GM21576 (cell line): ENCODE measurements around the gene MAP4.
"Not testable (repeated sequence)": the region's sequence is repeated elsewhere in the genome, so short reads cannot be mapped to it uniquely, and the experiment has no call there.

Source experiments
- ATAC-seq: cut with Tn5 transposase; IDR thresholded peaks from one replicate; pipeline ENCODE4 v1.9.1; 2021; ENCODE audit warnings: mild to moderate bottlenecking, moderate library complexity; ENCODE audit not compliant: unreplicated experiment

MAP4 gene

GRCh38 chr3:48018841-48019240 is 2.6 kb upstream of the MAP4 start:
- no peak for ATAC-seq

DNA sequence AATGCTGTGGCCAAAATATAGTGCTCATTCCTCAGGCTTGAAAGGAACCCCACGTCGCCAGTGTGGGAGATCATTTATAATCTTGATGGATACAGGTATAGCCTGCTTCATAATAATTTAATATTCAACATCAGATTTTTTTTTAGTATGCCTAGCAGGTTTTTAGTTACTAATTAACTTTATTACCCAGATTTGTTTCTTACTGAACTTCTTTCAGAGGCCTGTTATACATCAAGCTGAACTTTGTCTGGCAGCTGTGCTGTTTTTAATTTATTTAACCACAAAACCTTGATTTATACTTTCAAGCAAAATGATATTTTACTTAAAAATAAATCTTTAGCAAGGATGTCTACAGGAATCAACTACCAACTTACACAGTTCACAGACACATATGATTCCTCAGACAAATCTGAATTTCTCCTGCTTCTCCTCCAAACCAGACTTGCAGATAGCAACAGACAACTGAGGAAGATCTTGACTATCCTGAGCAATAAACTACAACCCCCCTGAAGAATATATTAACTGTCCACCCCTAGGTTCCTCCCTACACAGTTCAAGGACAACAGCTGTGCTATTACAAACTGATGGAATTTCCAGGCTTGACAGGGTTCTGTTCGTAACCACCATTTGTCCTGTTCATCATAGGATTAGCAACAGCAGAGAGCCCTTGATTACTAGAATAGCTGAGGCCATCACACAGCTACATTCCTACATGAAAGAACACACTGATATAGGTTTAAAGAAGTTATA is 610 bp downstream of the MAP4 start:
- no peak for ATAC-seq

DNA sequence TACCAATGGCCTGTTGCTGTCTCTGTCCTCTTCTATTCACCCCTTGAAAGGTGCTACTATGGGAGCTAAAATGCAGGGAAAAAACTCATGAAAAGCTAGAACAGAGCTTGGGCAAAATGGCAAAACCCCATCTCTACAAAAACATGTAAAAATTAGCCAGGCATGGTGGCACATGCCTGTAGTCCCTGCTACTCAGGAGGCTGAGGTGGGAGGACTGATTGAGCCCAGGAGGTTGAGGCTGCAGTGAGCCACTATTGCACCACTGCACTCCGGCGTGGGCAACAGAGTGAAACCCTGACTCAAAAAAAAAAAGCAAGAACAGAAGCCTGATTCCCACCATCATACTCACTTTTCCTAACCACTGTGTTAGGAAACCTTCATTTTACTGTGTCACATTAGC is 1.9 kb downstream of the MAP4 start:
- no peak for ATAC-seq

DNA sequence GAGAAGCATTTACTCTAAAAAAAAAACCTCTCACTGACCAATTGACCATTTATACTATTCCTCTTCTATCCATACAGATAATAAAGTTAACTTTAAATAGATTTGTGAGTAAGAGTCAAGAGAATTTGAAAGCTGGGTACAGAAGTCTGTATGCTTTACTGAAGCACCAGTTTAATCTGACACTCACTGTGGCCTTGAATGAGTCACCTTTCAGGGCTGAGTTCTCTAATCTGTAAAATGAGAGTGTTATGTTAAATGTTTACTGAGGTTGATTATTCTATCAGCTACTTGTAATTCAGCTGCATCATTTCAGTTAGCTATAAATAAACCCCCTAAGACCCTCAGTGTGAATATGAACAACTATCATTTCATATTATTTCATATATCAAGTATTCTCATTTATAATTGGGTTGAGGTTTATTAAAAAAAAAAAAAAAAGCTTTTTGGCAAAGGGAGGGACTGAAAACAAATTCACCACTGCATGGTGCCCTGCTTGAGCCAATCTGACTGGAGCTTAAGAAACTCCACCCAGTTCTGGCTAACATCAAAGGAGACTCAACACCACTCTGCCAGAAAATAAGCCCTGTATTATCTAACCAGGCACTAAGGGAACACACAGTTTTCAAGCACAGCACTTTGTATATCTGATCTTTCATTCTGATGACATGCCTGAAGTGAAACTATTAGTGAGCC is 2.8 kb downstream of the MAP4 start:
- ATAC-seq = no peak

- ATAC-seq = no peak
Measured at GRCh38 chr3:48012659-48013058, 3.6 kb downstream of the MAP4 start.

- ATAC-seq = not testable (repeated sequence)
Measured at GRCh38 chr3:48008066-48008465, 8.2 kb downstream of the MAP4 start.

DNA sequence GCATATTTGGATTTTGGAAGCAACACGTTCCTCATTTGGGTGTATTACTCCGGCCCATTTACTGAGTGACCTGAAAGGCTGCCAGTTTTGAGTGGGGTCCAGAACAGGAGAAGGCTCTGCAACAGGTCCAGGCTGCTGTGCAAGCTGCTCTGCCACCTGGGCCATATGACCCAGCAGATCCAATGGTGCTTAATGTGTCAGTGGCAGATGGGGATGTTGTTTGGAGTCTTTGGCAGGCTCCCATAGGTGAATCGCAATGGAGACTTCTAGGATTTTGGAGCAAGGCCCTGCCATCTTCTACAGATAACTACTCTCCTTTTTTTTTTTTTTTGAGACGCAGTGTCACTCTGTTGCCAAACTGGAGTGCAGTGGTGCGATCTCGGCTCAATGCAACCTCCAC is 8.9 kb downstream of the MAP4 start:
- ATAC-seq = not testable (repeated sequence)

DNA sequence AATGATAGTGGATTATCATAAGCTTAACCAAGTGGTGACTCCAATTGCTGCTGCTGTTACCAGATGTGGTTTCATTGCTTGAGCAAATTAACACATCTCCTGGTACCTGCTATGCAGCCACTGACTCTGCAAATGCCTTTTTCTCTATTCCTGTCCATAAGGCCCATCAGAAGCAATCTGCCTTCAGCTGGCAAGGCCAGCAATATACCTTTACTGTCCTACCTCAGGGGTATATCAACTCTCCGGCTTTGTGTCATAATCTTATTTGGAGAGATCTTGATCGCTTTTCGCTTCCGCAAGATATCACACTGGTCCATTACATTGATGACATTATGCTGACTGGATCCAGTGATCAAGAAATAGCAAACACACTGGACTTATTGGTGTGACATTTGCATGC is 9.4 kb downstream of the MAP4 start:
- ATAC-seq = not testable (repeated sequence)

DNA sequence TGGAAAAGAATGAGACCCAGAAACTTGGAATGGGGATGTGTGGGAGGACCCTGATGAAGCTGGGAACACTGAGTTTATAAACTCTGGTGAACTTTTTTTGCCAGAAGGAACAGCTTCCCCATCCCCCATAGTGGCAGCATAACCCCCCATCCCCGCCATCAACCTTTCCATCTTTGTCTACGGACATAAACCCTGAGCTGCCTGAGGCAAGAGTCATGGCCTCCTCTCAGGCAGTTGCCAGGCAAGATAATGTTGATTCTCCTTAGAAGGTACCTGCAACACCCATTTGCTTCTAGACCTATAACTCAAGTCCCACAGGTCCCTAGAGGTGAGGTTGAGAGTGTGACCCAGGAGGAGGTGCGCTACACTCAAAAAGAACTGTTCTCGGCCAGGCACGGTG is 11.5 kb downstream of the MAP4 start:
- no peak for ATAC-seq

DNA sequence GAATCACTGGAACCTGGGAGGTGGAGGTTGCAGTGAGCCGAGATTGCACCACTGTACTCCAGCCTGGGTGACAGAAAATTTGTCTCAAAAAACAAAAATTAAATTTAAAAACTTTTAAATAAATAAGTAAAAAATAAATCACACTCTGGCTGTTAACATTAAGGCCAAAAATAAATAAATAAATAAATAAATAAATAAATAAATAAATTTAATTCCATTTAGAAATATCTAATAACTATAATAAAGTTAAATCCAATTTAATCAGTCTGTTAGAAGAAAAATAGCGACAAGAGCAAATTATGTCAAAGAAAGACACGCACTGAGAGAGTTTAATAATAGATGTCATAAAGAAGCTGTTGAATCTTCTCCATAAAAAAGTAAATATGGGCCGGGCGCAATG is 13.4 kb downstream of the MAP4 start:
- no peak for ATAC-seq

GRCh38 chr3:48001991-48002390 is 14.2 kb downstream of the MAP4 start:
- no peak for ATAC-seq

DNA sequence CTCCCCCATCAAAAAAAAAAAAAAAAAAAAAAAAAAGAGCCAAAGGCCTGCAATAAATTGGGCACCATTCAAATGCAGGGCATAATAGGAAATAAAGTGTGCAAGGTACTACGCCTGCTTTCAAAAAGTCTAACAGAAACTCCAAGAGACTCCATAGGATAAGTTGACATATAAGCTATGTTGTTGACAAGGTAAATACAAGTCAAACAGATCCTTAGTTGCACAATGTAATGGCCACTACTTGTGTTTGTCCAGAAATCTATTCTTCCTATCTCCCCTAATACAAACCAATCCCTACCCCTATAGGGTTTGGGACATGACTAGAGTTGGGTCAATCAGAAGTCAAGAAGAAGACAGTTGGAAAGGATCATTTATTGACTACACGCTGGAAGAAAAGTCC is 16.0 kb downstream of the MAP4 start:
- no peak for ATAC-seq

DNA sequence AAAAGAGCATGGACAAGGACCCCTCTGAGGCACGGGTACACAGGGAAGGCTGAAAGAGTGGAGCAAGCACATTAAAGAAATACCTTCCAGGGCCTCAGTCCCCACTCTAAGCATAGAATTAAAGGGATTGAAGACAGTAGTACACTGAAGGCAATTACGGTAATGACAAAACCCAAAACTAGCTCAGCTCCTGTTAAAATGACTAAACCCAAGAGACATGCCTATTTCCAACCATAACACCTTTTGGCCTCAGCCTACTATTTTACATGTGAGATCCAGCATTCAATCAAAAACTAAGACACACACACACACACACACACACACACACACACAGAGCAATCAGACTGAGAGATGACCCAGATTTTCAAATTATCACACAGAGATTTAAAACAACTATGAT is 19.8 kb downstream of the MAP4 start:
- no peak for ATAC-seq

- ATAC-seq = no peak
Measured at GRCh38 chr3:47994180-47994579, 22.0 kb downstream of the MAP4 start.

DNA sequence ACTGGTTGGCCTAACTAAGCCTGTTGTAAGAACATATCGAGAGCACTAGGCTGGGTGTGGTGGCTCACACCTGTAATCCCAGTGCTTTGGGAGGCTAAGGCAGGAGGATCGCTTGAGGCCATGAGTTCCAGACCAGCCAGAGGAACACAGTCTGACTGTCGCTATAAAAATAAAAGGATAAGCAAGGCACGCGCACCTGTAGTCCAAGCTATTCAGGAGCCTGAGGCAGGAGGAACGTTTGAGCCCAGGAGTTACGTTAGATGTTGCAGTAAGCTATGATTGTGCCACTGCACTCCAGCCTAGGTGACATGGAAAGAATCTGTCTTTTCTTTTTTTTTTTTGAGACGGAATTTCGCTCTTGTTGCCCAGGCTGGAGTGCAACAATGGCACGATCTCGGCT is 24.9 kb downstream of the MAP4 start:
- ATAC-seq = no peak

DNA sequence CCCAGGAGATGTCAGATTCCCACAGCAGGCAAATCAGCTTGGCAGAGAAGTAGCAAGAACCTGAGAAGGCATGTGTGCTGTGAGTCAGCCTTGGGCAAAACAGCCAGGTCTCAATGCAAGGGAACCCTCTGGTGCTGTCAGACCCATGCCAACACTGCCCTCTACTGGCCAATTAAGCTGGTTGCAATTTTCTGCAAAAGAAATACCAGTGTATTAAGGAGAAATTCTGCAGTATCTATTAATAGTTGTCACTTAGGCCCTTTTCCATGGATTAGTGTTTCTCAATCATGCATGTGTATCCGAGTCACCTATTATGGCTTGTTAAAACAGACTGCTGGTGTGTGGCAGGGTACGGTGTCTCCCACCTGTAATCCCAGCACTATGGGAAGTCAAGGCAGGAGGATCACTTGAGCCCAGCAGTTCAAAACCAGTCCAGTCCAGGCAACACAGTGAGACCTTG is 26.2 kb downstream of the MAP4 start:
- no peak for ATAC-seq

DNA sequence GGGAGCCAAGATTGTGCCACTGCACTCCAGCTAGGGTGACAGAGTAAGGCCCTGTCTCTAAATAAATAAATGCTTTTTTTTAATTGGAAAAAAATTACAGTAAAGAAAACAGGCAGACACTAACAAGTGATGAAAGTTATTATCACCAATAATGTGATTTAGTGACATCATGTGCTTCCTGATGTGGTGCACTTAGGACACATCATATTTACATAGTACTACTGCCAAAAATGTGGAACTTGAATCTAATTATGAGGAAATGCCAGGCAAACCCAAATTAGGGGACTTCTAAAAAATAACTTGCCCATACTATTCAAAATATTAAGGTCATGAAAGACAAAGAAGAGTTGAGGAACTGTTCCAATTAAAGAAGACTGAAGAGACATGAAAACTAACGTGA is 30.8 kb downstream of the MAP4 start:
- ATAC-seq = no peak

DNA sequence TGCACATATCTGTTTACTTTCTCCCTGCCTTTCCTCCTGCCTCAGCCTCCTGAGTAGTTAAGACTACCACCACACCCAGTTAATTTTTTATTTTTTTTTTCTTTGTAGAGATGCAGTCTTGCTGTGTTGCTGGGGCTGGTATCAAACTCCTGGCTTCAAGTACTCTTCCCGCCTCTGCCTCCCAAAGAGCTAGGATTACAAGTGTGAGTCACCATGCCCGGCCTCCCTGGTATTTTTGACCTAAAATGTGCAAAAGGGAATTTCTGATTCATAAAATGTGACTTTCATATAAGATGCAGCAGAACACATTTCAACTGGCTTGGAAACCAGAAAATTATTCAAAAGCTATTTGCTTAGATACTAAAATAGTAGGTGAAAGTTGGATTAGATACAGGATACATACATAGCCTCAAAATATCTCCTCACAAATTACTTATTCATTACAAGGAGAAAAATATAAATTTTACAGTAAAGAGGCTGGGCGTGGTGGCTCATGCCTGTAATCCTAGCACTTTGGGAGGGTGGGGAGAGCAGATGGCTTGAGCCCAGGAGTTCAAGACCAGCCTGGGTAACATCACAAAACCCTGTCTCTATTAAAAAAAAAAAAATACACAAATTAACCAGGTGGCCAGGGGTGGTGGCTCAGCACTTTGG is 32.0 kb downstream of the MAP4 start:
- no peak for ATAC-seq

DNA sequence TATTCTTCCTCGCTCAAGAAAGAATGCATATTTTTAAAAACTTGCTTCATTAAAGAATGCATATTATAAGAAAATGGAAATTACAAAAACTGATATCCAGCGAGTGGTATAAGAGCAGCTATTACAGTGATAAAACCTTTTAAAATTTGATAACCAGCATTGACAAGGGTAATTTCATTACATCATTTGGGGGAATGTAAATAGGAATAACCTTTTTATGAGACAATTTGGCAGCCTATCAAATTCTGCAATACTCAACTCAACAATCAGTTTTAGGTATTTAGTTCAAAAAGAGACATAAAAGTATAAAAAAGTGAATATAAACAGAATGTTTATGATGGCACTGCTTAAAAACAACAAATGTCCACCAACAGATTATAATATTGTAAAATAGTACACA is 35.4 kb downstream of the MAP4 start:
- no peak for ATAC-seq

DNA sequence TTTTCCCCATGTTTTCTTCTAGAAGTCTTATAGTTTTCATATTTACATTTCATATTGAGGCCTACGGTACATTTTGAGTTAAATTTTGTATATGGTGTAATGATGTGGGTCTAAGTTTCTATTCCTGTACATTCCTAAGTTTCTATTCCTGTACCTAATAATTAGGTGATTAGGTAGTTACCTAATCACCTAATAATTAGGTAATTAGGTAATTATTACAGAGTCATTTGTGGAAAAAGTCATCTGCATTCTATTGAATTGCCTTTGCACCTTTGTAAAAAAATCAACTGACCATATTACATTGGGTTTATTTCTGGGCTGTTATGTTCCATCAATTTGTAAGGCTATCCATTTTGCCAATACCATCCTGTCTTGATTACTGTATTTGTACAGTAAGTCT is 37.1 kb downstream of the MAP4 start:
- no peak for ATAC-seq

DNA sequence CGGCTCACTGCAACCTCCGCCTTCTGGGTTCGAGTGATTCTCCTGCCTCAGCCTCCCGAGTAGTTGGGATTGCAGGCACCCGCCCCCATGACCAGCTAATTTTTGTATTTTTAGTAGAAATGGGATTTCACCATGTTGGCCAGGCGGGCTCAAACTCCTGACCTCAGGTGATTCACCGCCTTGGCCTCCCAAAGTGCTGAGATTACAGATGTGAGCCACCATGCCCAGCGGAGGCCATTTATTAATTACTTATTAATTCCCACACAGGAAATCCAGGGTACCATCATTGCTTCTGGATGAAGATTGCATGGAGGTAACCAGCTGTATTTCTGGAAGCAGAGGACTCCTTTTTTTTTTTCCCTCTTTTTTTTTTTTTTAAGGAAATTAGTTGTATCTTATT is 37.8 kb downstream of the MAP4 start:
- ATAC-seq = no peak

DNA sequence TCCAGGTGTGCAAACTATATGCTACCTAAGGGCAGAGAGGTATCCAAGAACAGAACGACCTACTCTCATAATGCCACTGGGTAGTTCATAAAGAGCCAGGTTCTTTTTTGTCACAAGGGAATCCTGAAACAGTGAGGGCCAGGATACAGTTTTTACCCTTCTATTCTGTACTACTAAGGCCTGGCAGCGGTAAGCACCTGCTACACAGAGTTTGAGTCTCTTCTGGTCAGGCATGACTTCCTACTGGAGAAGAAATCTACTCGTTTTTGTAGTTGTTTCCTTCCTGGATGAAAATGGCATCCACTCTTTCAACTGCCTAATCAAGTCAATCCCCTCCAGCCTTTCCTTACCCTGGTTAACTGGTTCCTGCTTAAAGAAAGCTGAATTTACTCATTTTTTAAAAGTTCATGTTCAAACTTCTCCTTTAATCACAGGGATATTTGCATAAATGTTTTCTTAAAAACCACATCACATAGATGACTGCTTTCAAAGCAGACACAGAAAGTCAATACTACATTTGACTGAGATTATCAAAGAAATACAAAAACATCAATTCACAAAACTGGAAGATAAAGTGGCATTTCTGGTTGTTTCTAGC is 40.0 kb downstream of the MAP4 start:
- no peak for ATAC-seq
